Bronchial epithelial cell (primary cell): ENCODE measurements around the gene TBCD. TPM values are rescaled to one million over a fixed set of nuclear protein-coding genes. Genes with fewer than 3 reads are reported as not detected.

Source experiments
- DNase-seq: peaks from one replicate; pipeline ENCODE4 v3.0.0-alpha.2; 2010; ENCODE audit warnings: low read depth
- FAIRE-seq: peaks from 2 replicates; lab custom pipeline; 2011; peaks lifted over from hg19 to GRCh38; lab: Jason Lieb, UNC
- H3K27me3 ChIP-seq: 2 replicates; pipeline ENCODE4 v1.5.1; 2011; ENCODE audit warnings: low read length; ENCODE audit not compliant: control insufficient read depth, insufficient read depth
- H3K36me3 ChIP-seq: 2 replicates; pipeline ENCODE4 v1.5.1; 2011; ENCODE audit warnings: low read length; ENCODE audit not compliant: control insufficient read depth, insufficient read depth
- H3K4me3 ChIP-seq: 2 replicates; pipeline ENCODE4 v1.5.1; 2011; ENCODE audit warnings: mild to moderate bottlenecking, low read depth, low read length, control low read depth
- total RNA-seq: library from RNA; depleted of rRNA; stranded (reverse); fragments of >200 nt; gene quantifications from 2 replicates; pipeline ENCODE4 v1.2.1, GENCODE V29; 2014
- TF ChIP-seq, protein P1 (sequence below): IDR thresholded peaks from 2 replicates; pipeline ENCODE4 v1.5.1; 2011; ENCODE audit warnings: mild to moderate bottlenecking, moderate library complexity, low read length, control low read depth, inconsistent platforms; ENCODE audit not compliant: insufficient read depth, severe bottlenecking

The TBCD gene
- total RNA-seq, 1 donor from 2014 or later: 22.6 TPM

DNA sequence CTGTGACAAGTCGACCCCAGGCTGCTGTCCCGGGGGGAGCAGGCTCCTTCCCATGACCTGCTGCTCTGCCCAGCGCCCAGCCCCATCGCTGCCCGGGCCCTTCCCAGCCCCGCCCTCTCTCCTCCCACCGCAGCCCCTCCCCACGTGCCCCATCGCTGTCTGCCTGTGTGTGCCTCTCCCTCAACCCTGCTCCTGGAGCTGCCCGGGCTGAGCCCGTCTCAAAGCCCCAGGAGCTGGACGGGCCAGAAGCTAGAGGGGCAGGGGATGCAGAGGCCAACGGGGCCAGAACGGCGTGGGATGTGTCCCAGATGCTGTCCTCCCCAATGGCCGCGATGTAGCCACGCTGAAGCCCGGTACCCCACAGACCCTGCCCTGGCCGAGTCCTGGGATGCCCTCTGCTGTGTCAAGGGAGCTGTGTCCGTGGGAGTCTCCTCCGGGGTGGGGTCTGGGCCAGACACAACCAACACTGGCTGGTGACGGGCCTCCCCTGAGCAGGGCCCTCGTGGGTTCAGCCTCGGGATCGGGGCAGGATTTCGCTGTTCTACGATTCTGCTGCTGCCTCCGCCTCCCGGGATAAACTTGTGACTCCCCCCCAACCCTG lies 206.2 kb downstream of the TBCD start:
- Histone ChIP-seq H3K4me3 (no peak overlapping the region), H3K36me3 (peaks cover 1% of the 10 kb centered on the region), H3K27me3 (no peaks in the 10 kb centered on the region)
- FAIRE-seq (no peak), DNase-seq (no peak)
- TF ChIP-seq, protein P1, sequence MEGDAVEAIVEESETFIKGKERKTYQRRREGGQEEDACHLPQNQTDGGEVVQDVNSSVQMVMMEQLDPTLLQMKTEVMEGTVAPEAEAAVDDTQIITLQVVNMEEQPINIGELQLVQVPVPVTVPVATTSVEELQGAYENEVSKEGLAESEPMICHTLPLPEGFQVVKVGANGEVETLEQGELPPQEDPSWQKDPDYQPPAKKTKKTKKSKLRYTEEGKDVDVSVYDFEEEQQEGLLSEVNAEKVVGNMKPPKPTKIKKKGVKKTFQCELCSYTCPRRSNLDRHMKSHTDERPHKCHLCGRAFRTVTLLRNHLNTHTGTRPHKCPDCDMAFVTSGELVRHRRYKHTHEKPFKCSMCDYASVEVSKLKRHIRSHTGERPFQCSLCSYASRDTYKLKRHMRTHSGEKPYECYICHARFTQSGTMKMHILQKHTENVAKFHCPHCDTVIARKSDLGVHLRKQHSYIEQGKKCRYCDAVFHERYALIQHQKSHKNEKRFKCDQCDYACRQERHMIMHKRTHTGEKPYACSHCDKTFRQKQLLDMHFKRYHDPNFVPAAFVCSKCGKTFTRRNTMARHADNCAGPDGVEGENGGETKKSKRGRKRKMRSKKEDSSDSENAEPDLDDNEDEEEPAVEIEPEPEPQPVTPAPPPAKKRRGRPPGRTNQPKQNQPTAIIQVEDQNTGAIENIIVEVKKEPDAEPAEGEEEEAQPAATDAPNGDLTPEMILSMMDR: no peak

DNA sequence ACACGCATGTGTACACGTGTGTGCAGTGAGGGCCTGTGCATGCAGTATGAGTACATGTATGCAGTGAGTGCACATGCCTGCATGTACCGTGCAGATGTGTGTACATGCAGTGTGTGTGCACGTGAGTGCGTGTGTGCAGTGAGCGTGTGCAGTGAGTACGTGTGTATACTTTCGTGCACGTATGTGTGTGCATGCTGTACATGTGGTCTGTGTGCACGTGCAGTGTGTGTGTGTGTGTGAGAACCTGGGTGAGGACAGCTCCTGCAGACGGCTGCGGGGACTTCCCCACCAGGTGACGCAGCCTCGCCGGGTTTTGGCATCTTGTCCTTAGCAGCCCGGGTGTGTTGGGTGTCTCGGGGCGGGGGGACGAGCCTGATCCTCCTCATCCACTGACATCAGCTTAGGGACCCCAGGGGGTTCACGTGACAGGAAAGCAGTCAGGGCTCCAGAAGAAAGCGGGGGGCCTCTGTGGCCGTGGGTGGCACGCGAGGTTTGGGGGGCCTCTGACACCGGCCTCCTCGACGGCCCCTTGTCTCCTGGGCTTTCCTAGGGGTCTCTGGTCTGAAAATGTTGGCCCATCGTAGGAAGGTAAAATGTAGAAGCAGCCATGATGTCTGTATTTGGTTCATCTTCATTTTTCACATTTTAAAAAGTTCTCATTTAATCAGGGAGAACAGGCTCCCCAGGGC lies 207.5 kb downstream of the TBCD start:
- FAIRE-seq (no peak), DNase-seq (no peak)
- H3K36me3 ChIP-seq: peaks cover 1% of the 10 kb centered on the region

DNA sequence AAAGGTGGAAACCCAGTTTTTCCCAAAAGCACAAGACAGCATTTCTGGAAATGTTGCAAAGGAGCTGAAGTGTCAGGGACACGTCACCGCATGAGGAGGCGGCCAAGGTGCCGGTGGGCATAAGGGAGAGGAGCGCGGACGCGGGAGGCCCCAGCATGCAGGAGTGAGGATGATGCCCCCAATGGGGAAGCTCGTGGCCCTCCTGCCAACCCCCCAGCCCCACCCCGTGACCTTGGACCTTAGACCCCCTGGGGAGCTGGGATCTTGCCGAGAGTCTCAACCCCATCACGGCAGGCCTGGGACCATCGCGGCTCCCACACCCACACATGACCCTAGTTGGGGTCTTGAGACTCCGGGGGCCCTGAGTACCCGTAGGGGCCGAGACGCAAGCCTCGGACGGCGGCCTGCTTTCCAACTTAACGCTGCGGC lies 208.1 kb downstream of the TBCD start:
- H3K36me3 ChIP-seq: peaks cover 1% of the 10 kb centered on the region
- no peak overlapping the region for H3K4me3 ChIP-seq
- FAIRE-seq (no peak), DNase-seq (no peak)
- TF ChIP-seq, protein P1: no peak
- no peaks in the 10 kb centered on the region for H3K27me3 ChIP-seq

More for the DNA sequence above, 207.5 kb downstream of the TBCD start:
- H3K4me3 ChIP-seq: no peak overlapping the region
- H3K27me3 ChIP-seq: no peaks in the 10 kb centered on the region
- TF ChIP-seq, protein P1: no peak

DNA sequence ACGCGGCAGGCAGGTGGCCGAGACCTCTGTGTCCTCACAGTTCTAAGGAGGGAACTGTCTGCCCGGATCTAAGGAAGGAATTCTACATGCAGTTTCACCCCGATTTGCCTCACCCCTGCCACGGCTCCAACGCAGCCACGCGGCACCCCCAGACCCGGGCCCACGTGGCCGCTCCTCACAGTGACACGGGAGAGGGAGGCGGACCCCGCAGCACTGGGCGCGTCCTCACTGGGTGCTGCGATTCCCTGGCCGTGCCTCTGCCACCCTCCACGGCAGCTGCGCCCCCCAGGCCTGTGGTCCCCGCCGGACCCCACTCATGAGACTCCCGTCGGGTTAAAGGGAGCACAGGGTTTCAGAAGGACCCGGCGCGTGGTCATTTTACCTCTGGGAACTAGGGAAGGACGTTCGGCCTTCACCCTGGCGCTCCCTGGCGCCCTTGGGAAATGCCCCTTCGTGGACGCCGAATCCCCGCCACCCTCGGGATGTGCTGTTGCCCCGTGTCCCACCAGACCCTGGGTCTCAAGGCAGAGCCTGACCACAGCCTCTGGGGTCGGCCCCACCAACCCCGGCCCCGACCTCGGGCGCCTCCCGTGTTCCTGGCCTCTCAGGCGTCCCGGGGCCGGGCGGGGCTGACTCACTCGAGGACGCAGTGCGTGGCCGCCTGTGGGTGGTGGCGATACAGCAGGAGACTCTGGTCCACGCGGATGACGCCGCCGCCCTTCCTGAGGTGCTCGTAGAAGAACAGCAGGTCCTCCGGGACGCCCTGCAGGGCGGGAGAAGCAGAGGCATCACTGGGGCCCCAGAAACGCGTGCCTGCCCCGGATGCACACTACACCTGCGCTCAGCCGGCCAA lies 208.8 kb downstream of the TBCD start:
- Histone ChIP-seq H3K4me3 (no peak overlapping the region), H3K27me3 (no peaks in the 10 kb centered on the region), H3K36me3 (peaks cover 1% of the 10 kb centered on the region)
- TF ChIP-seq, protein P1: no peak
- FAIRE-seq (no peak), DNase-seq (no peak)

DNA sequence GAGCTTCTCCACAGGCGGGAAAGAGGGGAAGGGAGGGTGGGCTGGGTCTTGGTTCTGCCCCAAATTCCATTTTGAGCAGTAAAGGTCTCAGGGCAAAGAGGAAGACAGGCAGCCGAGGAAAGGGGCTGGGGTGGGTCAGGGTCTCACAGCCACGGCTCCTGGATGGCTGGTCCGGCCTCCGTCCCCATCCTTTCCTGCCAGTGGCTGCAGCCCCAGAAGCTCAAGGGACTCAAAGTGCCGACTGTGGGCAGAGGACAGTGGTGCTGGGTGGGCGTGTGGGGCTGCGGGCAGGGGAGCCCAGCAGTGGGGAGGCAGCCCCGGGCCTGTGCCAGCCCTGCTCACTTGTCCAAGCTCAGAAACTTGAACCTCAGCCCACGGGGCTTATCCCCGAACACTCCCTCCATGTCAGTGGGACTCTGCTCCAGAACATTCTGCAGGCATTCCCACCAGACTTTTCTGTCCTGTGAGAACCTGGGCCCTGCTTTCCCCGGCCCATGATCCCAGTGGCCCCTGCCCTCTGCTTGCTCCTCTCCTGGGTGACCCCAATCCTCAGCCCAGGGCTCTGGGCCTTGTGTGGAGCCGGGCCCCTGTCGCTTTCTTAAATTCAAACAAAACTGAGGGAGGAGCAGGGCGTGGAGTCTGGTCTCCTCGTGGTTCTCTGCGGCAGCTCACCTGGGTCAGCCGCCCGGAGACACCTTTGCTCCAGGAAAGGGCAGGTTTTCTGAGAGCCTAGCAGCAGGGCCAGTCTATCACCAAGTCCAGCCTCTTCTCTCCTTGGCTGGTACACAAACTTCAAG lies 209.7 kb downstream of the TBCD start:
- peaks cover 1% of the 10 kb centered on the region for H3K36me3 ChIP-seq
- TF ChIP-seq, protein P1: no peak
- no peak for FAIRE-seq
- H3K27me3 ChIP-seq: no peaks in the 10 kb centered on the region
- DNase-seq: no peak
- no peak overlapping the region for H3K4me3 ChIP-seq
